NCI-H226 (cell line): ENCODE data around the gene EEPD1.

Source experiments
- DNase-seq: peaks from one replicate; pipeline ENCODE4 v3.0.0-alpha.2; 2015

The EEPD1 gene

GRCh38 chr7:36157527-36158320 is 4.7 kb downstream of the EEPD1 start:
- DNase-seq: no peak

GRCh38 chr7:36158321-36158605 is 5.2 kb downstream of the EEPD1 start:
- no peak for DNase-seq

GRCh38 chr7:36159618-36160017 is 6.6 kb downstream of the EEPD1 start:
- no peak for DNase-seq

- no peak for DNase-seq
These were observed 7.3 kb downstream of the EEPD1 start for GRCh38 chr7:36160313-36160712.

- peak; percentile 88 for DNase-seq
These were observed 8.9 kb downstream of the EEPD1 start for GRCh38 chr7:36161996-36162395.

GRCh38 chr7:36165059-36165458 is 12.0 kb downstream of the EEPD1 start:
- no peak for DNase-seq

- DNase-seq: no peak
These were observed 12.7 kb downstream of the EEPD1 start for GRCh38 chr7:36165802-36166201.

GRCh38 chr7:36167403-36168050 is 14.5 kb downstream of the EEPD1 start:
- DNase-seq: no peak

- DNase-seq: no peak
These were observed 18.4 kb downstream of the EEPD1 start for GRCh38 chr7:36171503-36171902.

GRCh38 chr7:36175886-36176285 is 22.8 kb downstream of the EEPD1 start:
- DNase-seq: no peak

GRCh38 chr7:36176697-36177096 is 23.6 kb downstream of the EEPD1 start:
- no peak for DNase-seq

- no peak for DNase-seq
These were observed 27.1 kb downstream of the EEPD1 start for GRCh38 chr7:36180121-36180520.

- DNase-seq: no peak
These were observed 28.6 kb downstream of the EEPD1 start for GRCh38 chr7:36181668-36182067.

GRCh38 chr7:36182854-36183604 is 30.0 kb downstream of the EEPD1 start:
- no peak for DNase-seq

GRCh38 chr7:36185092-36185491 is 32.0 kb downstream of the EEPD1 start:
- no peak for DNase-seq

GRCh38 chr7:36185756-36186155 is 32.7 kb downstream of the EEPD1 start:
- no peak for DNase-seq

GRCh38 chr7:36186359-36187121 is 33.5 kb downstream of the EEPD1 start:
- DNase-seq: no peak

- no peak for DNase-seq
These were observed 35.2 kb downstream of the EEPD1 start for GRCh38 chr7:36188266-36188665.

GRCh38 chr7:36188906-36189305 is 35.9 kb downstream of the EEPD1 start:
- no peak for DNase-seq

- DNase-seq: no peak
These were observed 37.6 kb downstream of the EEPD1 start for GRCh38 chr7:36190447-36191291.

GRCh38 chr7:36191292-36191920 is 38.4 kb downstream of the EEPD1 start:
- DNase-seq: no peak
